Stomach (tissue), 4 donors: Measurements from ENCODE around the gene TNFSF10.

Experiments
- EP300 ChIP-seq: sonication (generic); formaldehyde crosslinking; IDR thresholded peaks from one replicate; pipeline ENCODE4 v1.6.1; 2017; ENCODE audit warnings: antibody characterized with exemption
- POLR2A ChIP-seq, 4 donors: fragments of 450-650 bp; IDR thresholded peaks; one replicate each; pipeline ENCODE4 v1.6.1; 2016; ENCODE audit warnings: antibody characterized with exemption in 4 of 4, control low read depth in 2 of 4, mild to moderate bottlenecking in 1 of 4, moderate library complexity in 1 of 4
- TF ChIP-seq, protein P1 (sequence below), 7 experiments: fragments of 450-650 bp in 4 of 7; fragments of 200-600 bp in 3 of 7; sonication (generic) in 3 of 7; IDR thresholded peaks; one replicate each; pipeline ENCODE4 v1.5.1; 2016 to 2019; ENCODE audit warnings: antibody characterized with exemption in 7 of 7, control low read depth in 2 of 7, mild to moderate bottlenecking in 1 of 7

DNA sequence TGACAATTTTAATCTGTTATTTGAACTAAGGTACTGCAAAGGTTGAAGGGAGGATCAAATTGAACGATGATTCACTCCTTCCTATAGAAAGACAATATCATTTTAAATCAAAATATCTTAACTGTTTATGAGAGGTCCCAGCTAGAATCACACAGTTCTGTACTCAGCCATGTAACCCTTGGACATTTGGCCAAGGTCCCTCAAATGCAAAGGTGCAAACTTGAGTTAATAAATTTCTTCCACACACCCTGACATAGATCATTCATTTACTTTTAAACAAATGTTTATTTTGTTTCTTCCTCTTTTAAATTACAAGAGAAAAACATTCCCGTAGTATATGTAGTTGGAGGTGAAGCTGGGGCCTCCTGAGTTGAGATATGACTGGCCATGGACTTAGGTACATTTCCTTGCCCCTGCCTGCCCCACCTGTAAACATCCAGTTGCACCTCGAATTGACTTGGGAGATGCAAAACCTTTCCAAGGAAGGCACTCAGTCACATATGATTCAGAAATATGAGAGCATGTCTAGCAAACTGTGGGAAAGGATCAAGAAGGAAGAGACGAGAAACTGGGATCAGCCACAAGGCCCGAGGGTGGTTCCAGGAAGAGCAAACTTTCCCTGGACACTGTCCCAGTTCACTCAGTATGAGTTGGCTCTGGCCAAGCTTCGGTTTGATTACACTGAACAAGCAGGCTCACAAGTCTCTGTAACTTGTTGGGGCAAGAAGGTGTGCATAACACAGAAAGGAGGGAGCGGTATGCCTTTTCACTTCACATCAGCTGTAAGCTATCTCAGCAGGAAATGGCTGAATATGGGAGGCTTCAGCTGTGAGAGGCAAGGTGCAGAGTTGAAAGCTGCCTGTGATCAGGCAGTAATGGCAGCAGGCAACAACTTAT is 6.7 kb downstream of the TNFSF10 start:
- TF ChIP-seq, protein P1, sequence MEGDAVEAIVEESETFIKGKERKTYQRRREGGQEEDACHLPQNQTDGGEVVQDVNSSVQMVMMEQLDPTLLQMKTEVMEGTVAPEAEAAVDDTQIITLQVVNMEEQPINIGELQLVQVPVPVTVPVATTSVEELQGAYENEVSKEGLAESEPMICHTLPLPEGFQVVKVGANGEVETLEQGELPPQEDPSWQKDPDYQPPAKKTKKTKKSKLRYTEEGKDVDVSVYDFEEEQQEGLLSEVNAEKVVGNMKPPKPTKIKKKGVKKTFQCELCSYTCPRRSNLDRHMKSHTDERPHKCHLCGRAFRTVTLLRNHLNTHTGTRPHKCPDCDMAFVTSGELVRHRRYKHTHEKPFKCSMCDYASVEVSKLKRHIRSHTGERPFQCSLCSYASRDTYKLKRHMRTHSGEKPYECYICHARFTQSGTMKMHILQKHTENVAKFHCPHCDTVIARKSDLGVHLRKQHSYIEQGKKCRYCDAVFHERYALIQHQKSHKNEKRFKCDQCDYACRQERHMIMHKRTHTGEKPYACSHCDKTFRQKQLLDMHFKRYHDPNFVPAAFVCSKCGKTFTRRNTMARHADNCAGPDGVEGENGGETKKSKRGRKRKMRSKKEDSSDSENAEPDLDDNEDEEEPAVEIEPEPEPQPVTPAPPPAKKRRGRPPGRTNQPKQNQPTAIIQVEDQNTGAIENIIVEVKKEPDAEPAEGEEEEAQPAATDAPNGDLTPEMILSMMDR (IDR thresholded peaks at IDR 0.05), result no peak
- TF ChIP-seq POLR2A (IDR thresholded peaks at IDR 0.05) (no peak), EP300 (no peak)
